ACC112 (cell line): ENCODE measurements around the gene LKAAEAR1.
"Not testable (repeated sequence)": the region's sequence is repeated elsewhere in the genome, so short reads cannot be mapped to it uniquely, and the experiment has no call there.

ENCODE experiments used
- H2AFZ ChIP-seq: fragments of 200-600 bp; sonication (generic); one replicate; pipeline ENCODE4 v1.6.0; 2017; ENCODE audit warnings: antibody characterized with exemption, low read length; ENCODE audit not compliant: unreplicated experiment
- H3K27ac ChIP-seq: fragments of 200-600 bp; sonication (generic); 2 replicates; pipeline ENCODE4 v1.5.1; 2014; ENCODE audit warnings: low read depth, mild to moderate bottlenecking, antibody characterized with exemption, low read length, moderate library complexity
- H3K27me3 ChIP-seq: fragments of 200-600 bp; sonication (generic); 2 replicates; pipeline ENCODE4 v1.6.1; 2014; ENCODE audit warnings: mild to moderate bottlenecking, antibody characterized with exemption, low read length, moderate library complexity, mixed read lengths; ENCODE audit not compliant: insufficient read depth
- H3K36me3 ChIP-seq: fragments of 200-600 bp; sonication (generic); 2 replicates; pipeline ENCODE4 v1.6.1; 2016; ENCODE audit warnings: mild to moderate bottlenecking, antibody characterized with exemption, low read length, moderate library complexity, mixed read lengths; ENCODE audit not compliant: insufficient read depth
- H3K4me1 ChIP-seq: fragments of 200-600 bp; sonication (generic); one replicate; pipeline ENCODE4 v1.6.1; 2016; ENCODE audit warnings: low read length, mixed read lengths; ENCODE audit not compliant: insufficient read depth, unreplicated experiment, control insufficient read depth
- H3K4me3 ChIP-seq: fragments of 200-600 bp; sonication (generic); 2 replicates; pipeline ENCODE4 v1.5.1; 2014; ENCODE audit warnings: mild to moderate bottlenecking, low read depth, low read length
- H3K79me2 ChIP-seq: fragments of 200-600 bp; sonication (generic); one replicate; pipeline ENCODE4 v1.6.0; 2016; ENCODE audit warnings: low read length; ENCODE audit not compliant: control insufficient read depth, unreplicated experiment, insufficient read depth

The LKAAEAR1 gene

DNA sequence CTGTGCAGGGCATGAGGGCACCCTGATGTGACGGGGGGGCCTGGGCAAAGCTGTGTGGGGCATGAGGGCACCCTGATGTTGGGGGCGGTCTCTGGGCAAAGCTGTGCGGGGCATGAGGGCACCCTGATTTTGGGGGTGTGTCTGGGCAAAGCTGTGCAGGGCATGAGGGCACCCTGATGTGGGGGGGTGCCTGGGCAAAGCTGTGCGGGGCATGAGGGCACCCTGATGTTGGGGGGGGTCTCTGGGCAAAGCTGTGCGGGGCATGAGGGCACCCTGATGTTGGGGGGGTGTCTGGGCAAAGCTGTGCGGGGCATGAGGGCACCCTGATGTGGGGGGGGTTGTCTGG, 33.2 kb upstream of the LKAAEAR1 start:
- H3K27me3 ChIP-seq = peaks cover 13% of the 10 kb centered on the region
- H3K36me3 ChIP-seq, H2AFZ ChIP-seq, H3K4me3 ChIP-seq, H3K4me1 ChIP-seq, H3K27ac ChIP-seq, H3K79me2 ChIP-seq: not testable (repeated sequence)

DNA sequence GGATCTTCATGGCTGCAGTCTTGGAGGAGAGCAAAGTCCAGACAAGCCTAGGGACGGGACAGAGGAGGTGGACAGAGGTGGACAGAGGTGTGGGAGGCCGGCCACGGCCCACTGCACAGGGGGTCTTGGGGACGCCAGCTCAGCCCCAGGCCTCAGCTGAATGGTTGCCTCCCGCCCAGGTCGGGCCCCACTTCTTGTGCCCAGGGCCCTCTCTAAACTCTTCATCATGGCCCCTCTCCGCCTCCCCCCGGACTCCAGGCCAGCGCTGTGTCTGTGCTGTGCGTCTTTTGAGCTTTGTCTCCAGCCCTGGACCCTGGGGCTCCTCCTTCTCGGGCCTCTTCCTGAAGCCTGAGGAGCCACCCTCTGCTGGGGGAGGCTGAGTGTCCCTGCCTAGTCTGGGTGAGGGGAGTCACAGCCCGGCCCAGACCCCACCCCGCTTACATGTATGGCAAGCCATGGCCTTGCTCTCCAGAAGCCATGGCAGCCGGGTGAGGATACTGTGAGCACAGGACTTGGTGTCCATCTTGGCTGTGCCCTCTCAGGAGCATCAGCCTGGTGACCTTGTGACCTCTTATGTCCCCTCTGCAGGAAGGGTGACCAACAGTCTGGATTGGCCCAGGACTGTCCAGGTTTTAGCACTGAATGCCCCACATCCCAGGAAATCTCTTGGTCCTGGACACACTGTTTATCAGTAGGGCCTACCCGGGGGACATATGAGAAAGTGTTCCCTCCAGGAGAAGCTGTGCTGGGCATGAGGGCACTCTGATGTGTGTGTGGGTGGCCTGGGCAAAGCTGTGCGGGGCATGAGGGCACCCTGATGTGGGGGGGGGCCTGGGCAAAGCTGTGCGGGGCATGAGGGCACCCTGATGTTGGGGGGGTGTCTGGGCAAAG, 32.6 kb upstream of the LKAAEAR1 start:
- H3K27me3 ChIP-seq = peaks cover 9% of the 10 kb centered on the region
- no peaks in the 10 kb centered on the region for H3K36me3 ChIP-seq
- H3K79me2 ChIP-seq = no peaks in the 10 kb centered on the region
- H2AFZ ChIP-seq = no peak overlapping the region
- H3K4me3 ChIP-seq = no peak overlapping the region
- H3K27ac ChIP-seq = no peak overlapping the region
- H3K4me1 ChIP-seq = no peaks in the 10 kb centered on the region

DNA sequence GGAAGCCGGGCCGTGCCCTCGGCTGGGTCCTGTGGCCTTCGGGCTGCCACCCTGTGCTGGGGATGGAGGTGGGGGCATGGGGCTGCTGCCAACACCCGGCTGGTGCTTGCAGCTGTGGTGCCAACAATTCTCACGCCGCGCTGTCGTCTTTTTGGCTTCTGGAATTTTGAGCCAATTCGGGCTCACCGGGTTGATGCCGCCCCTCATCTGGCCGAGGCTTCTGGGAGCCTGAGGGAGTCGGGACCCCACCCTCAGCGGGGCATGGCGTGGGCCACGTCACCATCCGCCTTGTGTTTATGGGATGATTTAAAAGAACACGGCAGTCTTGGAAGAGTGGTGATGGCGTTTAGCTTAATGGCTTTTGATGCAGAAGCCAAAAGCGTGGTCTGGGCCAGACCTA, 31.8 kb upstream of the LKAAEAR1 start:
- H2AFZ ChIP-seq = no peak overlapping the region
- H3K4me3 ChIP-seq = no peak overlapping the region
- peaks cover 3% of the 10 kb centered on the region; the same call in 1 of the 2 replicates for H3K27me3 ChIP-seq
- H3K4me1 ChIP-seq = no peaks in the 10 kb centered on the region
- H3K36me3 ChIP-seq = no peaks in the 10 kb centered on the region
- no peak overlapping the region for H3K27ac ChIP-seq
- H3K79me2 ChIP-seq = no peaks in the 10 kb centered on the region

DNA sequence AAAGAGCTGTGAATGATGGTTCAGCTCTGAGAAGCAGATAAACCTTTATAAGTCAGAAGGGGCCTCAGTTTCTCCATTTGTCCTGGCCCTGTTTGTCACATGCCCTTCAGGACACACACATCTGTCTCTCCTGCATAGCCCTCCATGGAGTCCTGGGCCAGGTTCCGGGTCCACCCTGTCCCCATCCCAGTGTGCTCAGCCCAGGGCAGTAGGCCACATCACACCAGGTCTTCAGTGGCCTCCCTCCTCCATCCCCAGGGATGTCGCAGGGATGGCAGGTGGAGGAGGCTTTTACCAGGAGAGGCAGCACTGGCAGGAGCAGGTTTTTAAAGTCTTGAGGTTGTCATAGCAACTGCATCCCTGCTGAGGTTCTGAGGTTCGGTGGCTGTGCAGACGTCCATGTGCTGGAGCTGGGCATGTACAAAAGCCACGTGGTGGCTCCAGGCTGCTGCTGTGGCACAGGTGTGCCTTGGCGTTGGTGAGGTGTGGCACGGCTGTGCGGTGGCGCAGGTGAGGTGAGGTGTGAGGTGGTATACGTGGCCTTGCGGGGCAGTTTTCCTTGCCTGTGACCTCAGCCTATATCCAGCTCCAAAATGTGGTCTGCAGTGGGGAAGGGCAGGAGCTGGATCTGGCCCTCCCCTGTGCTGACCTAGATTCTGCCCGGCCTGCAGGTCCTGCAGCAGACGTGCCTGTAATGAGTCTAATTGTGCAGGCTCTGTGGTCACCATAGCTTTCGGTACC, 31.1 kb upstream of the LKAAEAR1 start:
- H2AFZ ChIP-seq = no peak overlapping the region
- no peaks in the 10 kb centered on the region for H3K36me3 ChIP-seq
- H3K27ac ChIP-seq = no peak overlapping the region
- no peaks in the 10 kb centered on the region for H3K4me1 ChIP-seq
- H3K79me2 ChIP-seq = no peaks in the 10 kb centered on the region
- H3K4me3 ChIP-seq = no peak overlapping the region
- H3K27me3 ChIP-seq = no peaks in the 10 kb centered on the region

DNA sequence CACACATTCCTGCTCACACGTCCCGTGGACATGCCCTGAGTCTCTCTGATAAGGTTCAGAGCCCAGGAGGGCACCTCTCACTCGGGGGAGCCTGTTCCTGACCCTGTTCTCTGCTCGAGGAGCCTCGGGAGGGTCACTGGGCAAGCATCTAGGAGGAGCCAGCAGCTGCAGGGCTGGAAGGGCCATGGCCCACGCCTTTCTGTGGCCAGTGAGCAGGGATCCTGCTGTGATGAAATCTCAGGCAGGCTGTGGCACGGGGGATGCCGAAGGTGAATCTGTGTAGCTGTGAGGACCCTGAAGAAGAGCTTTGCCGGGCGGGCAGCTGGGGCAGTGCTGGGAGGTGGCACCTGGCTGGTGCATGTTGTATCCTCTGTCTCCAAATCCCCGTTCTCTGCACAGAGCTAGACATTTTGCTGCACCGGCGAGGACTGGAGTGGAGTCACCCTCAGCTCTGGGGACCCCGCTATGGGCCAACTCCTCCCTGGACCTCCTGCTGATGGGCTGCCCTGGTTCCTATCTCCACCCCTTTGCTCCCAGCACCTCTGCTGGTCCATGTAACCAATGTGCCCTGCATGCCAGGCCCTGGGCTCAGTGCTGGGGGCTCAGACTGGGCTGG, 30.3 kb upstream of the LKAAEAR1 start:
- Histone ChIP-seq H3K27me3 (no peaks in the 10 kb centered on the region), H3K27ac (no peak overlapping the region), H2AFZ (no peak overlapping the region), H3K79me2 (no peaks in the 10 kb centered on the region), H3K4me3 (no peak overlapping the region), H3K36me3 (no peaks in the 10 kb centered on the region), H3K4me1 (no peaks in the 10 kb centered on the region)

DNA sequence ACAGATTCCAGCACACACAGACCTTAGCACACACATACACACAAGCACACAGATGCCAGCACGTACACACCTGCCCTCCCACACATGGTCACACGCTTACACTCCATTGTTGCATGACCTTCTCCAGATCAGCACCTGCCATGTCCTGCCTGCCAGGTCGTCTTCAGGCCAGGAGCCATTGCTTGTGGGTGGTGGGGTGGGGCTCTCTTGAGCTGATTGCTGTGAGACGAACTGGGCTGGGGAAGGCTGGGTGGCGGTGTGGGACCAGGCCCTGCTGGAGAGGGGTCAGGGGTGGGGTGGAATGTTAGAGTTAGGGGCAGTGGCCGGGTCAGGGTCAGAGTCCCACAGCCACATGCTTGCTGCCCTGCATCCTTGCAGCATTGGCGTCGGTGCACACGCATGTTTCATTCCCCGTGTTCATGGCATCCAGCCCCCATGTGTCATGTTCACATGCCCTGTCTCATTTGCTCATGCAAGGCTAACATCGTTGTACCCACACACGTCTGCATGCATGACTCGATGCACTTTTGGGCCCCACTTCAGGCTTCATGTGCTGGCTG, 29.7 kb upstream of the LKAAEAR1 start:
- no peak overlapping the region for H3K27ac ChIP-seq
- no peaks in the 10 kb centered on the region for H3K79me2 ChIP-seq
- H3K36me3 ChIP-seq = no peaks in the 10 kb centered on the region
- H3K4me3 ChIP-seq = no peak overlapping the region
- H3K4me1 ChIP-seq = no peaks in the 10 kb centered on the region
- H3K27me3 ChIP-seq = no peaks in the 10 kb centered on the region
- H2AFZ ChIP-seq = no peak overlapping the region

DNA sequence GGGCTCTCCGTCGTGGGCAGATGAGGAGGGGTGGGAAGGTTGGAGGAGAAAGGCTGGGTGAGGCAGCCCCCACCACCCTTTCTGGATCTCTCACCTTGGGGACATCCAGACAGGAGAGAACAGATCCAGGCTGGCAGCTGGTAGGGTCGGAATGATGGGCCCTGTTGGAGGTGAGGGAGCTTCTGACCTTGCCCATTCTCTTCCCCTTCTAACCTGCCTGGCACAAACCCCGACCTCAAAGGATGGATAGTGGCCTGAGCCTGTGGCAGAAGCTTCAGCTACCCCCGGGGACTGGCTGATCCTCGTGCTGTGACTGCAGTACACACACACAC, 29.2 kb upstream of the LKAAEAR1 start:
- Histone ChIP-seq H3K27me3 (no peaks in the 10 kb centered on the region), H3K36me3 (no peaks in the 10 kb centered on the region), H3K4me1 (no peaks in the 10 kb centered on the region), H2AFZ (no peak overlapping the region), H3K79me2 (no peaks in the 10 kb centered on the region), H3K4me3 (no peak overlapping the region), H3K27ac (no peak overlapping the region)

DNA sequence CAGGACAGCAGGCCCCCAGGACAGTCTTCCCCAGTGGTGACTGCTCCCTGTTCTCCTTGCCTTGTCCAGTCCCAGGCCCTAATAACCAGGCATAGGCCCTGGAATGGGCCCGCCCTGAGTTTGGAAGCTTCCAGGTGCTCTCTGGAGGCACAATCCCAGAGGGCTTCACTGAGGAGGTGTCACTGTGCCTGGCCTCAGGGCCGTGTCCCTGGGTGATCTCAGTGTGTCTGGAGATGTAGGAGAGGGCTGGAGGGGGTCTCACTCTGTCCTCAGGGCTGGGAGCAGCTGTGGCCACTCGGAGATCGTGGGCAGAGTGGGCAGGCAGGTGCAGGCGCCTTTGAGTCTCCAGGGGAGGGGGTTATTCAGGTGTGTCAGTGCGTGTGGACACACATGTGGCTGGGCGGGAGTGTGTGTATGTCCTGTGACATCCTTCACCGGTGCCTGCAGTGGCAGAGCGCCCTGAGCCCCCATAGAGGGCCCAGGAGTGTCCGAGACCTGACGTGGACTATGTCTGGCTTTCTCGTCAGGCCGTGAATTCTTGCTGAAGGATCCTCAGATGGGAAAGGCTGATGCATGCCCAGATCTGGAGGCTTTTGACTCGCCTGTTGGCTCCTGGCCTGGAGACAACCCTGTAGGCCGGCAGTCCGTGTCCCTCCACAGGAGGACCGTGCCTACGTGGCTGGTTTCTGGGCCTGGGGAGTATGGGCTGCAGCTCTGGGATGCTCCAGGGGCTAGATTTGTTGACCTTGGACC, 28.7 kb upstream of the LKAAEAR1 start:
- no peaks in the 10 kb centered on the region for H3K79me2 ChIP-seq
- no peak overlapping the region for H3K27ac ChIP-seq
- no peaks in the 10 kb centered on the region for H3K4me1 ChIP-seq
- H2AFZ ChIP-seq = no peak overlapping the region
- no peaks in the 10 kb centered on the region for H3K36me3 ChIP-seq
- no peak overlapping the region for H3K4me3 ChIP-seq
- H3K27me3 ChIP-seq = no peaks in the 10 kb centered on the region

DNA sequence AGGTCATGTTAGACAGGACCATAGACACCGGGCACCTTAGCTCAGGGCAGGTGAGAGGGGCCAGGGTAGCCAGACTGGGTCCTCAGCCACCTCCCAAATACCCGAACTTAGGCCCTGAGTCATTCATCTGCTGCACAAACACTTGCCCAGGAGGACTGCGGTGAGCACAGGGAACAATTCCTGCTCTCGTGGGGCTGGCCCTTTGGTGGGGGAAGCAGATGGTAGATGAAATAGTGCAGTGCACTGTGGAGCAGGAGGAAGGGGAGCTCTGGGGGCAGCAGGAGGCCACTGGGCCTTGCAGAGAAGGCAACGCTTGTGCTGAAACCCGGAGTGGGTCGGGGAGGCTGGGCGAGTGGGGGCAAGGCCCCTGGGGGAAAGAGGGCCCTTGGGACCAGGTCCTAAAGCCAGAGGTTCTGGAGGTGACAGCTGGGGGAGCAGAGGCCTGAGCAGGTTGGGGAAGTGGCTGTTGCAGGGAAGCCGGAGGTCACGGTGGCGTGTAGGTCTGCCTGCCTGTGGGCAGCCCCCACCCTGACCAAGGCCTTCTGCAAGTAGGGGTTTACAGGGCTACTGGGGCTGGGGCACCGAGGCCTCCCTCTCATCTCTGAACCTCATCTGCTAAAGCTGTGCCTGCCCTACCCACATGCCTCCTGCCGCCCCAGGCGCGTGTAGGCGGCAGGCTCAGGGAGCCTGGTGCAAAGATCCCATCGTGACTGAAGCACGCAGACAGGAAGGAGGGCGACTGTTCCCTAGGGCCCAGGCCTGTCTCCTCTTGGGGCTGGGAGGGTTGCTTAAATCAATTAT, 27.8 kb upstream of the LKAAEAR1 start:
- Histone ChIP-seq H3K4me3 (no peak overlapping the region), H2AFZ (no peak overlapping the region), H3K27me3 (no peaks in the 10 kb centered on the region), H3K4me1 (no peaks in the 10 kb centered on the region), H3K36me3 (no peaks in the 10 kb centered on the region), H3K27ac (no peak overlapping the region), H3K79me2 (no peaks in the 10 kb centered on the region)
